Body of pancreas (tissue), 4 donors: ENCODE data around the gene CROT.

Experiments
- CTCF ChIP-seq, 7 experiments: fragments of 450-650 bp in 4 of 7; fragments of 200-600 bp in 3 of 7; sonication (generic) in 3 of 7; IDR thresholded peaks; one replicate each; pipeline ENCODE4 v1.5.1; 2016 to 2019; ENCODE audit warnings: antibody characterized with exemption in 7 of 7
- POLR2A ChIP-seq, 3 donors: fragments of 450-650 bp; IDR thresholded peaks; one replicate each; pipeline ENCODE4 v1.6.1; 2016; ENCODE audit warnings: antibody characterized with exemption in 3 of 3, mild to moderate bottlenecking in 2 of 3

DNA sequence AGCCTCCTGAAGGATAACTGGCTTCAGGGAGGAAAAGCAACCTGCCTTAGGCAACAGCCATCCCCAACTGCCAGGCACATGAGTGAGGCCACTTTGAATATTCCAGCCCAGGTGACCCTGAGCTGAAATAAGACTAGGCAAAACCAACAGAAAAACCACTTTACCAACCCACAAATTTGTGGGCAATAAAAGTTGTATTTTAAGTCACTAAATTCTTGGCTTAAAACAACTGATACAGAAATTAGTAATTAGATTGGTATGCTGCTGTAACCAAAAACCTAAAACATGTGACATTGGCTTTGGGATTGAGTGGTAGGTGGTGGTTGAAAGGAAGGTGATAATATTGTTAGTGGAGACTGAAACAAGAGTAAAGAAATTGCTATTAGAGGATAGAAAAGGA lies 90.1 kb downstream of the CROT start:
- TF ChIP-seq POLR2A (IDR thresholded peaks at IDR 0.05) (no peak), CTCF (IDR thresholded peaks at IDR 0.05) (no peak)
